Measurements from ENCODE around the gene ZNF432.

GRCh38 chr19:52028027-52028779 lies 20.4 kb downstream of the ZNF432 start, which contains the start of gene ZNF614:
- TF ChIP-seq, protein P1, sequence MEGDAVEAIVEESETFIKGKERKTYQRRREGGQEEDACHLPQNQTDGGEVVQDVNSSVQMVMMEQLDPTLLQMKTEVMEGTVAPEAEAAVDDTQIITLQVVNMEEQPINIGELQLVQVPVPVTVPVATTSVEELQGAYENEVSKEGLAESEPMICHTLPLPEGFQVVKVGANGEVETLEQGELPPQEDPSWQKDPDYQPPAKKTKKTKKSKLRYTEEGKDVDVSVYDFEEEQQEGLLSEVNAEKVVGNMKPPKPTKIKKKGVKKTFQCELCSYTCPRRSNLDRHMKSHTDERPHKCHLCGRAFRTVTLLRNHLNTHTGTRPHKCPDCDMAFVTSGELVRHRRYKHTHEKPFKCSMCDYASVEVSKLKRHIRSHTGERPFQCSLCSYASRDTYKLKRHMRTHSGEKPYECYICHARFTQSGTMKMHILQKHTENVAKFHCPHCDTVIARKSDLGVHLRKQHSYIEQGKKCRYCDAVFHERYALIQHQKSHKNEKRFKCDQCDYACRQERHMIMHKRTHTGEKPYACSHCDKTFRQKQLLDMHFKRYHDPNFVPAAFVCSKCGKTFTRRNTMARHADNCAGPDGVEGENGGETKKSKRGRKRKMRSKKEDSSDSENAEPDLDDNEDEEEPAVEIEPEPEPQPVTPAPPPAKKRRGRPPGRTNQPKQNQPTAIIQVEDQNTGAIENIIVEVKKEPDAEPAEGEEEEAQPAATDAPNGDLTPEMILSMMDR (IDR thresholded peaks at IDR 0.05), result no peak
- no peak for TF ChIP-seq POLR2A (IDR thresholded peaks at IDR 0.05)
